Muscle layer of duodenum (tissue), 2 donors: ENCODE results near the gene C5orf46.
"Not testable (repeated sequence)": the region's sequence is repeated elsewhere in the genome, so short reads cannot be mapped to it uniquely, and the experiment has no call there.

Experiments used
- H3K27ac ChIP-seq: one replicate; pipeline ENCODE4 v1.7.0; 2013; ENCODE audit warnings: mild to moderate bottlenecking, low read length
- H3K27me3 ChIP-seq: one replicate; pipeline ENCODE4 v1.7.0; 2013; ENCODE audit warnings: low read depth, mild to moderate bottlenecking, control low read depth, low read length
- H3K36me3 ChIP-seq, 2 donors: one replicate each; pipeline ENCODE4 v1.7.0; 2013; ENCODE audit warnings: low read length in 2 of 2, control low read depth in 1 of 2, mild to moderate bottlenecking in 1 of 2; ENCODE audit not compliant: insufficient read depth in 2 of 2, control insufficient read depth in 1 of 2
- H3K4me1 ChIP-seq, 2 donors: one replicate each; pipeline ENCODE4 v1.7.0; 2013; ENCODE audit warnings: low read length in 2 of 2, mild to moderate bottlenecking in 2 of 2, control low read depth in 1 of 2, moderate library complexity in 1 of 2; ENCODE audit not compliant: insufficient read depth in 2 of 2, control insufficient read depth in 1 of 2
- H3K4me3 ChIP-seq, 2 donors: one replicate each; pipeline ENCODE4 v1.7.0; 2013; ENCODE audit warnings: low read length in 2 of 2, low read depth in 1 of 2, mild to moderate bottlenecking in 1 of 2
- H3K9me3 ChIP-seq, 2 donors: one replicate each; pipeline ENCODE4 v1.7.0; 2013; ENCODE audit warnings: low read length in 2 of 2, control low read depth in 1 of 2, mild to moderate bottlenecking in 1 of 2; ENCODE audit not compliant: control insufficient read depth in 1 of 2
- donor health status: healthy.

The C5orf46 gene

GRCh38 chr5:147906326-147907095 lies at the start of gene C5orf46:
Gene C5orf46 (minus strand): TSS chr5:147906538. CDS start chr5:147906501, 37 bp downstream.
- no peak within 1 kb of the TSS for H3K4me3 ChIP-seq
- no peaks in the 10 kb centered on the region for H3K9me3 ChIP-seq
- no peak within 1 kb of the TSS for H3K27ac ChIP-seq
- H3K36me3 ChIP-seq = no peaks in the 10 kb centered on the region
- no peaks in the 10 kb centered on the region for H3K27me3 ChIP-seq
- H3K4me1 ChIP-seq = no peaks in the 10 kb centered on the region

GRCh38 chr5:147954971-147955370 lies 48.6 kb upstream of the C5orf46 start:
- no peaks in the 10 kb centered on the region for H3K27me3 ChIP-seq
- no peaks in the 10 kb centered on the region for H3K36me3 ChIP-seq
- no peak overlapping the region for H3K27ac ChIP-seq
- no peaks in the 10 kb centered on the region for H3K9me3 ChIP-seq
- H3K4me1 ChIP-seq = no peaks in the 10 kb centered on the region
- no peak overlapping the region for H3K4me3 ChIP-seq

- Histone ChIP-seq H3K4me3 (no peak overlapping the region), H3K36me3 (no peaks in the 10 kb centered on the region), H3K9me3 (no peaks in the 10 kb centered on the region), H3K27ac (no peak overlapping the region), H3K27me3 (no peaks in the 10 kb centered on the region), H3K4me1 (no peaks in the 10 kb centered on the region)
These were observed 43.6 kb upstream of the C5orf46 start for GRCh38 chr5:147949711-147950573.

- H3K27me3 ChIP-seq = not testable (repeated sequence)
These were observed 40.4 kb upstream of the C5orf46 start for GRCh38 chr5:147946658-147947274.

GRCh38 chr5:147939431-147940114 lies 33.2 kb upstream of the C5orf46 start:
- no peaks in the 10 kb centered on the region for H3K36me3 ChIP-seq
- no peaks in the 10 kb centered on the region for H3K27me3 ChIP-seq
- no peak overlapping the region for H3K27ac ChIP-seq
- no peaks in the 10 kb centered on the region for H3K4me1 ChIP-seq
- no peaks in the 10 kb centered on the region for H3K9me3 ChIP-seq
- H3K4me3 ChIP-seq = no peak overlapping the region

More at GRCh38 chr5:147946658-147947274, 40.4 kb upstream of the C5orf46 start:
- not testable (repeated sequence) for H3K4me1 ChIP-seq, H3K4me3 ChIP-seq, H3K27ac ChIP-seq, H3K36me3 ChIP-seq, H3K9me3 ChIP-seq

- Histone ChIP-seq H3K27ac (no peak overlapping the region), H3K27me3 (no peaks in the 10 kb centered on the region), H3K9me3 (no peaks in the 10 kb centered on the region), H3K36me3 (no peaks in the 10 kb centered on the region), H3K4me1 (no peaks in the 10 kb centered on the region), H3K4me3 (no peak overlapping the region)
These were observed 28.7 kb upstream of the C5orf46 start for GRCh38 chr5:147935032-147935431.

GRCh38 chr5:147930769-147931168 lies 24.4 kb upstream of the C5orf46 start:
- no peak overlapping the region for H3K27ac ChIP-seq
- H3K36me3 ChIP-seq = no peaks in the 10 kb centered on the region
- no peaks in the 10 kb centered on the region for H3K9me3 ChIP-seq

GRCh38 chr5:147927901-147928300 lies 21.6 kb upstream of the C5orf46 start:
- Histone ChIP-seq H3K4me3 (no peak overlapping the region), H3K36me3 (no peaks in the 10 kb centered on the region), H3K27me3 (no peaks in the 10 kb centered on the region), H3K4me1 (no peaks in the 10 kb centered on the region), H3K9me3 (no peaks in the 10 kb centered on the region), H3K27ac (no peak overlapping the region)

More at GRCh38 chr5:147930769-147931168, 24.4 kb upstream of the C5orf46 start:
- no peaks in the 10 kb centered on the region for H3K27me3 ChIP-seq
- no peak overlapping the region for H3K4me3 ChIP-seq
- no peaks in the 10 kb centered on the region for H3K4me1 ChIP-seq

GRCh38 chr5:147925020-147925419 lies 18.7 kb upstream of the C5orf46 start:
- no peaks in the 10 kb centered on the region for H3K4me1 ChIP-seq

GRCh38 chr5:147921136-147921535 lies 14.8 kb upstream of the C5orf46 start:
- no peak overlapping the region for H3K27ac ChIP-seq
- no peaks in the 10 kb centered on the region for H3K27me3 ChIP-seq
- H3K4me1 ChIP-seq = no peaks in the 10 kb centered on the region
- H3K36me3 ChIP-seq = no peaks in the 10 kb centered on the region
- H3K4me3 ChIP-seq = no peak overlapping the region
- H3K9me3 ChIP-seq = no peaks in the 10 kb centered on the region

More at GRCh38 chr5:147925020-147925419, 18.7 kb upstream of the C5orf46 start:
- Histone ChIP-seq H3K27ac (no peak overlapping the region), H3K36me3 (no peaks in the 10 kb centered on the region), H3K4me3 (no peak overlapping the region), H3K9me3 (no peaks in the 10 kb centered on the region), H3K27me3 (no peaks in the 10 kb centered on the region)
